CD4-positive, alpha-beta T cell treated with Interferon gamma for 1 hour (primary cell): ENCODE data around the gene PGBD5.

Experiments
- DNase-seq: peaks from one replicate; pipeline ENCODE4 v3.0.0-alpha.2; 2020

PGBD5 gene

DNA sequence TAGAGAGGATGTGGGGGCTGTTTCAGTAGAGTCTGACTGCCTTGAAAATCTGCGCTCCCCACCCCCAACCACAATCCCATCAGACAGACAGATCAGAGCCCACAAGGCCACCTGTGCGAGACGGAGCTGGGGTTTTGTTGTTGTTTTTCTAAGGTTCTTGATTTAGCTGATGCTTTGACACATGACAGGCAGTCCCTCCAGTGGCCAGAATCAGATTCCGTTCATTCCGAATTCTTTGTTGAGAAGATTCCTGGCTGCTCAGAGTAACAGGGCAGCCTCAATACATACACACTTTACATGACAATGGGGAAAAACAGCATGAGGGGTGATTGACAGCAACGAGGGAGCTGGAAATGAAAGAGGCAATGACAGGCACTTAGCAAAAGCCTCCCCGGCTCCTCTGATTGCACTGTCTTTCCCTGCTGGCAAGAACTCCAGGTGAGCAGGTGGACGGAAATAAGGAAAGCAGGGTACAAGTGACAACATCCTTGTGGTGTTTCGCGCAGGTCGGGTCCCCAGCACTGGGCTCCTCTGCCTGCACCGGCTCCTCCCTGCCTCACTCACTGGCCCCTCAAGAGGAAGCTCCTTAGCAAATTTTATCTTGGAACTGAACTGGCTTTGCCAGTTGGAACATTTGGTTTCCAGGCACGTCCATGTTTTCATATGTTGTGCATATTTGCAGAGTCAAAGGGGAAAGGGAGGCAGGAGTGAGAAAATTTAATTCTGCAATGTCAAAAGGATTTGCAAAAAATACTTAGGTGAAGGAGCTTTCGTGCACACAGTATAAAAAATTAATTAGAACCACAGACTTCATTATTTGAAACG lies 148.7 kb downstream of the PGBD5 start:
- DNase-seq: peak; percentile 32

DNA sequence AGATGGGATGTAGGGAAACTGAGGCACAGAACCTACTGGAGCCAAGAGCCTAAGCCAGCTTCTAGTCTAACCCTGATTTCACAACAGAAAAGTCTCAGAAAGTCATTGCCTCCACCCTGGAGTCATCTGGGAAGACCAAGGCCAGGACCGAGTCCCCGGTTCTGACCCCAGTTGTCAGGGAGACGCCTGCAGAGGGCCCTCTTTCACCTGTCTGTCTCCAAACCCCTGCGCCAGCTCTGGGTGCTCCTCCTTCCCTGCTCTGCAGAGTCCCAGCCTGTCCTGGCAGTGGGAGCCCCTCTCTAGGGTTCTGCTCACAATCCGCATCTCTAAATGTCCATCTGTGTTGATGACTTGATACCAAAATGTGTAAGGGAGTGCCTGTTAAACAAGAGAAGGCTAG lies 149.7 kb downstream of the PGBD5 start:
- no peak for DNase-seq

DNA sequence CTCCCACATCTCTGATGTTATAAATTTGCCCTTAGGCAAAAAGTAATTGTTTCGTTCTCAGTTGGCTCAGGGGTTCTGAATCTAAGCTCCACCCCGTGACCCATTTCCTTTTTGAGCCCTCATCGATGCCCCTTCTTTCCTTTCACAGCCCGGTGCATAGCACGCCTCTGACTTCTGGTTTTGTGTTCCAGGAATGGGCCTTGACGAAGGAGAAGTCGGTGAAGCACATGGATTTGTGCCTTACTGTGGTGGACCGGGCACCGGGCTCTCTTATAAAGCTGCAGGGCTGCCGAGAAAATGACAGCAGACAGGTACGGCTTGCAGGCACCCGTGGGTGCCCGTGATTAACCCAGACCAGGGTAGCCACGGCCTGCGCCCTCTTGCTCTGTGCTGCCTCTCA lies 151.9 kb downstream of the PGBD5 start:
- no peak for DNase-seq

DNA sequence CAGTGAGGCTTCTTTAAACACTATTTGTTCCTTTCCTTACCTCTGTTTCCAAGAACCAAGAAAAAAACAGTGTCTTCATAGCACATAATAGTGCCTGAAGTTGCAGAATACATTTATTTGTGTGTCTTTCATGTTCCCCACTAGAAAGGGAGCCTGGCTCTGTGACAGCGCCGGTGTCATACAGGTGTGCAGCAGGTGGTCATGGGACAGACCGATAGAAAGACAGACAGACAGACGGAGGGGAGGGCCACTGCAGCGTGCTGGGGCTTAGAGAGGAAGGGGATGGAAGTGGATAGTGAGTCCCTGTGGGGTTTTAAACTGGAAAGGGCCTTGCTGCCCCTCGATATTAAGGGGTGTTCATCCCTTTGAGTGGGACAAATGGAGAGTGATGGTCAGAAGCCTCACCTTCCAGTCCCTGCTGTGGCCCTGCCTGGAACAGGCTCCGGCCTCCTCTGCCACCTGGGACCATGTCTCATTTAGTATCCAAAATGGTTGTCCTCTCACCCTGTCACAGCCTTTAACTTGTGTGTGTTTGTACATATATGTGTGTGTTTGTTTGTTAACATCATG lies 152.9 kb downstream of the PGBD5 start:
- no peak for DNase-seq

DNA sequence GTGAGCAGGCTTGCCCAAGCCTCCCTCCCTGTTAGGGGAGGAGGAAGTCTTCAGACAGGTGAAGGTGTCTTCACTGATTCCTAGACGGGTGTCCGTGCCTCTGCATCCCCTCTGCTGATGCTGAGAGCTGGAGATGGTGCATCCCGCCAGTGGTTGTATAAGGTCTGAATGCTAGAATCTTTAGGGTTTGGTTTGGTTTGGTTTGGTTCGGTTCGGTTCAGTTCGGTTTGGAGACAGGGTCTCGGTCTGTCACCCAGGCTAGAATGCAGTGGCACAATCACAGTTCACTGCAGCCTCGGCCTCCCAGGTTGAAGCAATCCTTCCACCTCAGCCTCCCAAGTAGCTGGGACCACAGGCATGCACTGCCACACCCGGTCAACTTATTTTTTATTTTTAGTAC lies 153.6 kb downstream of the PGBD5 start:
- no peak for DNase-seq

DNA sequence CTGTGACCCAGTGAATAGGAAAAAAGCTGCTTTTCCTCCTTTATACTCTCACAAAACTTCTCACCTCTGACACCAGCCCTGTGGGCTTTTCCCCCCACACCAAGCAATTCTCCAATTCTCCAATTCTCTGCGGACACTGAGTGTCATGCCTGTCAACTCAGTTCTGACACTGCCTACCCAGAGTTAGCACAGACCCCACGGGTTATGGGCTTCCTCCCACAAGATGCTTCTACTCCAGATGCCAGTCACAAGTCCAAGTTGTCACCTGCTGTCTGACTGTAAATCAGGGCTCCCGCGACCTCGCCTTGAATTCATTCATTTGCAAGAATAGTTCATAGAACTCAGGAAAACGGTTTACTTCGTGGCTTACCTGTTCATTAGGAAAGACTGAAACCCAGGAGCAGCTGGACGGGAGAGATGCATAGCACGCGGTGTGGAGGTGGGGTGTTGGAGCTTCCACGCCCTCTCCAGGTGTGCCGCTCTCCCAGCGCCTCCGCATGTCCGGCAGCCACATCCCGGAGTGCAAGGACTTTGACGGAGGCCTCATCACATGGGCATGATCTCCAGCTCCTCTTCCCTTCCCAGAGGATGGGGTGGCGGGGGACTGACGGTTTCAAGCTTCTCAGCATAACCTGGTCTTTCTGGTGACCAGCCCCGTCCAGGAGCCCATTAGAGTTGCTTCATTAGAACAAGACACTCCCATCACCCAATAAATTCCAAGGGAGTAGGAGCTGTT lies 154.7 kb downstream of the PGBD5 start:
- DNase-seq: no peak

DNA sequence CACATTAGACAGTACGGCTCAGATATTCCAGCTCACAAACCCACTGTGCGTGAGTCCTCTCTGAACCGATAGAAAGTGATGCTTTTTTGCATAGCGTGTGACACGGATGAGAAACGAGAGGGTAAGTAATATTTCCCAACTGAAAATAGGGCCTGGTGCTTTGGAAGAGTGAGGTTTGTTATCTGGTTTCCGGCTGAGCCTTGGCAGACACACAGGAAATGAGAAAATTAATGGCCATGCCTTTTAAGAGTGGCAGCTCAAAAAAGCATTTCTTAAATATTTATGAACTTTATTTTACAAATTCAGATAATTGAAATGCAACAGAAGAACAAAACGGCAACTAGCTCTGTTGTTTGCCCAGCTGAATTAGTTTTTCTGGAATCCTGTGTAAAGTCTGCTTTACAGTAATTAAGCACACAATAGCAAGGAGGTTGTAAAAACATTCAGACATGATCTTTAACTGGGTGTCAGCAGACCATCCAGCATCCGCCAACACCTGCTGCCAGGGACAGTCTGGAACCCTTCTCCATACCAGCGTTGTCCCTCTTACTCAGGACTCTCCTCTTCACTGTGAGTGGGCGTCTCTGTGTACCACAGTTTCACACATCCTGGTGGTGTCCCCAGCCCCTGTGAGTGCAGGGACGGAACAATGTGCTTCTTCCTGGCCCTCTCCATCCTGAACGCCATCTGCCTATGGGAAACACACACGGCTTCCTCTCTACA lies 155.4 kb downstream of the PGBD5 start:
- no peak for DNase-seq

DNA sequence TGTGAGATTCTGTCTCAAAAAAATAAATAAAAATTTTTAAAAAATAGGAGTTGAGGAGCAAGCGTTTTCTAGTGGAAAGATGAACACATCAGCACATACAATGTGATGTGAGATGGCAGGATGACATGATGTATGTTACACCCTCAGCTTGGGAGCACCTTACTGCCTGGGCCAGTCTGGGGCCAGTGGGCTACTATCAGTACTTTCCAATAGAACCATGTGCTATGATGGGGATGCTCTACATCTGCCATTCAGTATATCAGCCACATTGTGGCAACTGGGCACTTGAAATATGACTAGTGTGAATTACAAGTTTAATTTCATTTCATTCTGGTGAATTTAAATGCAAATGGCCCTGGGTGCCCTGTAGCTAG lies 156.0 kb downstream of the PGBD5 start:
- DNase-seq: no peak

DNA sequence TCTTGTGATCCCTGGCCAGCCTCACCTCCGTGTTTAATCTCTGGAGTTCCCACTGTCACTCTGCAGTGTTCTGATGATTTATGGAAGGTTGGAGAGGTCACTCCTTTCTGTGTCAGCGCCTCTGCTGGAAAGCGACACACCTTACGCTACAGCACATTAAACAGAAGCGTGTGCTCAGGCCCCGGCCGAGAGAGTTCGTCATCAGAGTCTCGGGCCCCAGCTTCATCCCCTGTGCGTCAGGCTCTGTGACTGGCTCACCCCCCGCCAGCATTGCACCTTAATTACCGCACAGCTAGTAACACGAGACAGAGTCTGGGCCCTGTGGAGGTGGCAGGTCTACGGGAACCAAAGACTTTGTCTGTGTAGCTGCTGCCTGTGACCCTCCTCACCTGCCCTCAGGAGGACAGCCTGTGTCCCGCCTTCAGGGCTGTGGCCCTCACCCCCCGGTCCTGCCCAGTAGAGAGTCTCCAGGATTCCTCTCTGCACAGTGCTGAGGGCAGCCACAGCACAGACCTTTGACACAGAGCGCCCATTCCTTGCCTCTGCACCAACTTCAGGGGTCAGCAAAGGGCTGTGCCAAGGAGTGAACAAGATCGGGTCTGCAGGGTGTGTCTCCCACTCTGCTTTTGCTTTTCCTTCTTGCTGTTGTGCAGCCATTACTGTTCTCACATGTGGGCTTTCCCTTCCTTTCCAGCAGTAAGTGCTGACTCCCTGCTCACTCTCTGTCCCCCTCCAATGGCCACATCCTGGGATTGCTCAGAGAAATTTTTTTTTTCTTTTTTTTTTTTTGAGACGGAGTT lies 157.6 kb downstream of the PGBD5 start:
- DNase-seq: no peak

DNA sequence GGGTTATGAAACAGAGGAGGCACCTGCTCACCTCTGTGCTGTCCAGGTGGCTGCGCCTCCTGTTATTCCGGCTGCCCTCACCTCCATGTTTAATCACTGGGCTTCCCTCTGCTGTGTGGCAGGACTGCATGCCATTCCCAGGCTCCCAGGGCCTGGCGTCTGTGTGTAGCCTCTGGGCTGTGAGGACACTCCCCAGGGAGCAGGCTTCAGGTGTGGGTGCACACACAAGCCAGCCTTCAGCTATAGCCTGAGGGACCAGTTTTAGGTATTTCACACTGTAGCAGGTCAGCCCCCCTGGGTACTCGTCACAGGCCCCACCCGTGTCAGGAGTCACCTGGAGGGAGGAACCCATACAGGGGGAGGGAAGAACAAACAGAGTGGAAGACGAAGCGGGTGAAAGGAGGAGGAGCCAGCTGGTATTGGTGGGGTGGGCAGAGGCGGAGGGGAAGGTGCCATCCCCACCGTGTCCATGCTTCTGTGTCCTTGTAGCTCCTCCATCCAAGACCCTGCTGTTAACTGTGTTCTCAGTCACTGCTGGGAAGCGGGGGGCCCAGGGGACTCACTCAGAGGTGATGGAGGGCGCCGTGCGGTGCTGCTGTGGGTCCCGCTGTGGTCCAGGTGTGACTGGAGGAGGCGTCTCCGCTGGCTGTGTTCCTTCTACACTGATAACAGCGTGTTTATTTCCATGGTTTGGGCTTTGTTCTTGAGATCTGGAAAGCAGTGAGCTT lies 158.6 kb downstream of the PGBD5 start:
- DNase-seq: no peak

DNA sequence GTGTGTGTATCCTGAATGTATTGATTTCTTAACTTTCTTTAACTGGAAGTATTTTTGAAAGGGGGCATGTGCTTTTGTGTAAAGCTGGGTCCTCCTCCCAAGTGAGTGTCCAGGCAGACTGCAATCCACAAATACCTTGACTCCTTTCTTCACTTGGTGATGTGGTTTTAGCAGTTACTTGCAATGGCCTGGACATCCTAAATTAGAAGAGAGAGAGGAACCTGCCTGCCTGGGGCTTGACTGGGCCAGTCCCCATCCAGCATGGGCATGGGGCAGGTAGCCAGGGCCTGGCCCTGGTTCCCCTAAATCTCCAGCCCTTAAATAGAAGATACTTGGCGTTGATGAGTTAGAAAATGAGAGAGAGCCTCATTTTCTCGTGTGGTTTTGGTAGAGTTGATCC lies 159.7 kb downstream of the PGBD5 start:
- DNase-seq: no peak

DNA sequence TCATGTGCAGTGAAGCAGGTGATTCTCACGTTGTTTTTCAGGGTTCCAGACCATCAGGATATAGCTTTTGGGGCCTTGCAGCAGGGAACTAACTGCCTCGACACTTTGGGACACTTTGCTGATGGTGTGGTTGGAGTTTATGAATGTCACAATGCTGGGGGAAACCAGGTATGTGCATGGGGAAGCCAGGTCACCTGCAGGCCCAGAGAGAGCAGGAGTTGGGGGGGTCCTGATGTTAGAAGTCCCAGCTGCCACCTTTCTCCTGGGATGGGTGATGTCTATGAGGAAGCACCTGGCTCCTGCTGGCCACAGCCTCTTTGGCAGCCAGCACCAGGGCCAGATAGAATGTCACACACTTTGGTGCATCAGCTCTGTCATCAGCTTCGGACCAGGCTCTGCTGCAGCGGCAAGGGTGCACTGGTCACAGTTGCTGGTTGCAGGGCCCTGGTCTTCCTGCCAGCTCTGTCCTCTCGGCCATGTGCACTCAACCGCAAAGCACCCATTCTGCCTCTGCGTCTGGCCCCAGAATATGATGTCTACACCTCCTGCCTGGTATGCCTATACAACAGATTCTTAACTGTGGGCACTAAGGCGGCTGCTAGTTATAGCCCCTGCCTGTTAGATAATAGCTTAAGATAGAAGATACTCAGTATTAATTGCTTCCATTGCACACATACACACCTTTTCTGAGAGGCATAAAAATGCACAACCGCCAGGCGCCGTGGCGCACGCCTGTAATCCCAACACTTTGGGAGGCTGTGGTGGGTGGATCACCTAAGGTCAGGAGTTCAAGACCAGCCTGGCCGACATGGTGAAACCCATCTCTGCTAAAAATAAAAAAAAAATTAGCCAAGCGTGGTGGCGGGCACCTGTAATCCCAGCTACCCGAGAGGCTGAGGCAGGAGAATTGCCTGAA lies 160.7 kb downstream of the PGBD5 start:
- DNase-seq: no peak
